Stimulated activated CD8-positive, alpha-beta memory T cell treated with anti-CD3 and anti-CD28 coated beads, Interleukin-7, amount 100 ng/mL, for 1 hour (primary cell): ENCODE results near the gene PKHD1.

Experiments
- DNase-seq, 2 donors: peaks; one replicate each; pipeline ENCODE4 v3.0.0-alpha.2; 2020; ENCODE audit warnings: low read depth in 2 of 2

The PKHD1 gene

GRCh38 chr6:51626391-51626790 is 461.0 kb downstream of the PKHD1 start:
- DNase-seq, result no peak

DNA sequence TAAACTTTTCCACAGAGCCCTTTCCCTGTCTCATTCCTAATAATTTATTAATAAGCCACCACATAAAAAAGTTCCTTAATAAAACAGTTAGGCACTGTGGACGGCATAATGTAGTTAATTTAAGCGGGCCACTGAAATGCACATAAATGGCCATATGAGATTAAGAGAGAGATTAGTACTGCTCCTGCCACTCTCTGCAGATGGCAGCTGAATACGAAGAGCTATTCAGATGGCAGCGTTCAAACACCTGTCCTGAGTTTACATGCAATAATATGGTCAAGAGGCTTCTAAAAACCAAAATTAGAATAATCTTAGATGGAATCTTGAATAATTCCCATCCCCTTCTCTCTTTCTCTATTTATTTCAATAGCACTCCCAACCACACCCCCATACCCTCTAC is 461.8 kb downstream of the PKHD1 start:
- no peak for DNase-seq

DNA sequence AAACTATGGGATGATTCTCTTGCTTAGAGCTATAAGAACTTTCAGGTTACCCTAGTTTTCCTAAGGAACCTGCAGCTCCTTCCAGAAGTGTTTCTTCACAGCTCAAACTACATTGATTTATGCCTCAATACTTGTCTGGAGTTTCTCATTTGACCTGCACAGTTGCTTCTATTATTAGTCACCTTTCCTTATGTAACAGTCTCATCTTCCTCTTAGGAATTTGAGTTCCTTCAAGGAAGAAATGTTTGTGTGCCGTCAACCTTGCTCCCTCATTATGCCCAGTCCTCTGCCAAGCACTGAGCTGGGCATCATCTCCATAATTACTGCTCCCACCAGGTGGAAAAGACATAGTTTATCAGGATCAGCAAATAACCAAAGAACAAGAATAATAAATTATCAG is 466.4 kb downstream of the PKHD1 start:
- no peak for DNase-seq

- DNase-seq, result no peak
These were observed 468.2 kb downstream of the PKHD1 start for GRCh38 chr6:51619042-51619799.

DNA sequence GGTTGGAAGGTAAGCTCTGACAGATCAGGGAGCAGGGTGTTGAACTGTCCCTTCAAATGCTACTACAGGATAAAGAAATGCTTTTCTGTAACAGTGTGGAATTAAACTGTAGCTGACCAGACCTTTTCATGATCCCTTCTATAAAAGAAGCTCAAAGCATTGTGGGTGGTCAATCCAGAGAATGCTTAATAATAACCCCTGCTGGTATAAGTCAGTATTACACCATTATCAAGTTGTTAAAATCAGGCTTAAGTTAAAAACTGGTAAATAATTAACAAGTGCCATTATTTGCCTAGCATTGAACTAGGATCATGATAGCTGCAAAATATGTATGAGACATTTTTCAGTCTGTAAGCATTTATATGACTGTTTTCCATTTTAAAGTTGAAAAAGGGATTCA is 468.9 kb downstream of the PKHD1 start:
- DNase-seq, result no peak

DNA sequence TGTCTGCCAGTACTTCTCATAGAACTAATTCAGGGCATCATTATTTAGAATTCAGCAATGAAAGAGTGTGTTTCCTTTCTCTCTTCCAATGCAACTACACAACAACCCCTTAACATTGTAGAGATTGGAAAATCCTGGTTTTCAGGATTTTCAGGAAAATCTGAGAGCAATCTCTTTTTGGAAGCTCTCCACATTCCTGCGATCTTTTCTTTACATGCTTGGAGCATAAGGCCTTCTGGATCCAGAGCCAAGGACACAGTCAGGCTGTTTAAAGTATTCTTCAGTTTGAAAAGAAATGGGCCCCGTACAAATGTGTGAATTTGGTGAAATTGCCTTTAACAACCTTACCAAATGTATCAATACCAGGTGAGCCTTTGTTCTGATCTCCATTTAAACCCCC is 469.7 kb downstream of the PKHD1 start:
- no peak for DNase-seq

DNA sequence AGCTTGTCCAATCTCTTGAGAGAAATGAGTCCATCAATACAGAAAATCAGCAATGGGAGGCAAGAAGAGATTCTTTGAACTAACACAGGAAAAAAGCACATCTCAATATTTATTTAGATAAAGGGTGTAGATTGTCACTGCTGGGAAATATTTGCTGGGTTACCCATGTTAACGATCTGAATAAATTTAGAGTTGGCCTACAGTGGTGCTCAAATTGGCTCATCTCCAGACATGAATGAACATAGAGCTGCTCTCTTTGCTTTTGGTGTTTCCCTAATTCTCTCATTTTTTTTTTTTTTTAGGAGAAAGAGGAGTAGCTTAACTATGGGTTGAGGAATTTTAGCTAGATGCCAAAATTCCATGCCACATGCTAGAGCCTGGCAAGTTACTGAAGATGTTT is 471.2 kb downstream of the PKHD1 start:
- no peak for DNase-seq

GRCh38 chr6:51614725-51615124 is 472.7 kb downstream of the PKHD1 start:
- DNase-seq, result no peak

DNA sequence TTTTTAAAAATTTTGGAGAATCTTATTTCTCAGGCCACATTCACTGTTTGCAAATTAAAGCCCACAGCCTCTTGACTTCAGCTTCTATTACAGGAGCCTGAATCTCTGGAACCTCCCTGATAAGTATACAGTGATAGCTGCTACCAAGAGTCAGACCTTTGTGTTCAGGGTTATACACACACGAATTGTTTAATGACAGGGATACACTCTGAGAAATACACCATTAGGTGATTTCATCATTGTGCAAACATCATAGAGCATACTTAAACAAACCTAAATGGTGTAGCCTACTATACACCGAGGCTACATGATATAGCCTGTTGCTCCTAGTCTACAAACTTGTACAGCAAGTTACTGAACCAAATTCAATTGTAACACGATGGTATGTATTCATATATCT is 473.9 kb downstream of the PKHD1 start:
- no peak for DNase-seq

GRCh38 chr6:51608932-51609331 is 478.5 kb downstream of the PKHD1 start:
- no peak for DNase-seq

DNA sequence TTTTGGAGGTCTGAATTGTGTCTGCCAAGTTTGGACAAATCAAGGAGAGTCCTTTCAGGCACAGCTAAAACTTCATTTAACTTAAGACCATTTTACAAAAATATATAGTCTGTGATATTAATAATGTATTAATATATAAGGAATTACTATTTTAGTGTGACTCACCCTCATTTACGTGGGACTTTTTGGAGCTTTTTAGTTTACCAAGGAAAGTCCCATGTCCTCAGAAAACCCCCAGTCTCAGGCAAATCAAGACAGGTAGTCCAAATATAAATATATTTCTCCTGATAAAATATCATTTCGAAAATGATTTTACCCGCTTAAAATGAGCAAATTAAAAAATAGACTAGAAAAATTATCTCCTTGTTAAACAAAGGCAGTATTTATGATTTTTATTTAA is 479.0 kb downstream of the PKHD1 start:
- no peak for DNase-seq

- no peak for DNase-seq
These were observed 486.9 kb downstream of the PKHD1 start for GRCh38 chr6:51600514-51600913.

GRCh38 chr6:51598171-51598570 is 489.2 kb downstream of the PKHD1 start:
- no peak for DNase-seq

DNA sequence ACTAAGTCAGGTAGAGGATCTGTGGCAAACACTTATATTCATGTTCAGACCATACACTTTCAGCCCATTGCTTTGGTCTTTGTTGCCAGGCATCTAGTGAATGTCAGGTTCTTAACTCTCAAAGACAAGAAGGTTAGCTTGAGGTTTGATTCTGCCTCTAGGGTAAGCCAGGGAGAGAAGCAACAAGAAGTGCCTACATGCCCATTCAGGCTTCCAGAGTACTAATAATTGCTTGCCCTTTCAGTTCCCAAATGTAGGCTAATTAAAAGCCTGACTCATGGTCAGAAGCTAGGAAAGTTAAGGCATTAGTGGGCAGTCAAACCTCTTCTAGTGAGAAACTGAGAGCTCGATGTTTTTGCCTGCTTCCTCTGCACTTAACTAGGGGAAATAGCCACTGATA is 492.4 kb downstream of the PKHD1 start:
- no peak for DNase-seq

- no peak for DNase-seq
These were observed 502.1 kb downstream of the PKHD1 start for GRCh38 chr6:51585264-51585663.

GRCh38 chr6:51584163-51584562 is 503.2 kb downstream of the PKHD1 start:
- DNase-seq, result no peak

- DNase-seq, result no peak
These were observed 508.4 kb downstream of the PKHD1 start for GRCh38 chr6:51578994-51579393.

DNA sequence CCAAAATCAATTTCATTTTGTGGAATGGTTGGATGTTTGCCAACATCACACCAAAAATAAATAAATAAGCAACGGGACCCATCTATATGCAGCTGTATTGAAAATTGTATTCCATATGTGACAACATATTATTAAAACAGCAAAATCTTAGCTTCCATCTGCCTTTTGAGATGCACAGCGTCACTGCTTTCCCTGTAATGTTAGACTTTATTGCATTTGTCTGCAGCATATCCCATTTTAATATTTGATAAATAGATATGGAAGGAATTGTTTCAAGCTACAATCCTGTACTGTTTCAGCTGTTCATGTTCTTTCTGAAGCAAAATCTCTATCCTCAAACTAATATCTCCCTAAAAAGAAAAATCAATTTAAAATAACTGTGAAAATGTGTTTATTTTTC is 509.1 kb downstream of the PKHD1 start:
- DNase-seq, result no peak

DNA sequence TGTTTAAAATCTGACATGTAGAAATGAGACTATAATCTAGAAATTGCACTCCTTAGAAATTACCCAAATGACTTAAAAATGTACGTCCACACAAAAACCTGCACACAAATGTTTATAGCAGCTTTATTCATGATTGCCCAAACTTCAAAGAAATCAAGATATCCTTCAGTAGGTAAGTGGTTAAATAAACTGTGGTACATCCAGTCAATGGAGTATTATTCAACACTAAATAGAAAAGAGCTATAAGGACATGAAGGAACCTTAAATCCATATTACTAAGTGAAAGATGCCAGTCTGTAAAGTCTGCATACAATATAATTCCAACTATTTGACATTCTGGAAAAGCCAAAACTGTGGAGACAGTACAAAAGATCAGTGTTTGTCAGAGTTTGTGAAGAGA is 513.4 kb downstream of the PKHD1 start:
- DNase-seq, result no peak

- no peak for DNase-seq
These were observed 516.2 kb downstream of the PKHD1 start for GRCh38 chr6:51571168-51571567.

- no peak for DNase-seq
These were observed 517.1 kb downstream of the PKHD1 start for GRCh38 chr6:51570168-51570921.

GRCh38 chr6:51569594-51569993 is 517.8 kb downstream of the PKHD1 start:
- DNase-seq, result no peak

DNA sequence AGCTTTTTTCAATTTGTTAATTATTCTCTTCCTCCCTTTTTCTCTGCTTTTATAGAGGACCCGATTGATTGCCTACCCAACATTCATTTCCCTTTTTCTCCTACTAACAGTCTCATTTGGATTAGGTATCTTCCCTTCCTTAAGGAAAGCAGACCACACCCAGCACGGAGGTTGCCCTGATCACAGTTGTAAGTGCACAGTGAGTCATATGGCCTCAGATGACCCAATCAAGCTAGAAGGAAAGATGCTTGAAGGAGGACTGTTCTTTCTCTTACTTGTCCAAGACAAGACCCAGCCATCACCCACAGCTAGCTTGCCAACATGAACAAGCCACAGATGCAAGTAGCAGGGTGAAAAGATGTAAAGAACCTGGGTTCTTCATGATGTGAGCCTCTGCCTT is 518.6 kb downstream of the PKHD1 start:
- DNase-seq, result no peak

GRCh38 chr6:51565472-51565871 is 521.9 kb downstream of the PKHD1 start:
- no peak for DNase-seq
